ENCODE measurements around the gene LTA4H.
"Not testable (repeated sequence)": the region's sequence is repeated elsewhere in the genome, so short reads cannot be mapped to it uniquely, and the experiment has no call there.

Gene LTA4H

DNA sequence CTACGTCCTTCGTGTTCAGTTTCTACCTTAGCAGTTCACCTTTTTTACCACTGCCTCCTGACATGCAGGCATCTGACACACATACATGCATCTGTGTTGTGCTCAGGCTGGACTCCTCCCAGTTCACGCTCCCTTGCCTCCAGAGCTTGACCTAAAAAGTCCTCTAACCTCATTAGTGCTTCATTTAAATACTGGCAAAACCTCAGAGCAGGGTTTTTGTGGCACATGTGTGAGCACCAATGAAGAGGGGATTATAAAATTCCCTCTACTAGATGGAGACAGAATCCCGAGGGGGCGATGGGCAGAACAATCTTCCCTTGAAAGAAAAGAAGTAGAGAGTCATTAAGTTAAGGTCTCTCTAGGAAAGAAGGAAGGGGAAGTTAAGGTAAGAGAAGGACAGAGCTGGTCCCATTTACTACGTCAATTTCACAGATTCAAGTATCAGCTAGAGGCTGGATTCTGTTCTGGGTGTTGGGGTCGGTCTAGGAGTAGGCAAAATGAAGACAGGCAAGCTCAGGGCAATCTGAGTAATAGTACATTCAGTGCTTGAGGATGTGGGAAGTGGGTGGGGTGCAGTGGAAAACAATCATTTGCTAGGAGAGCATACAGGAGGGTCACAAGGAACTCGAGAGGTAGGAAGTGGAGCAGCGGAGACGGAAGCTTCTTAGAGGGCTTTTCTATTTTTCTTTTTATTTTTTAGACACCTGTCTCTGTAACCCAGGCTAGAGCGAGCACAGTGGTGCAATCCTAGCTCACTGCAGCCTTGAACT is 46.7 kb downstream of the LTA4H start:
- DNase-seq, result no peak

DNA sequence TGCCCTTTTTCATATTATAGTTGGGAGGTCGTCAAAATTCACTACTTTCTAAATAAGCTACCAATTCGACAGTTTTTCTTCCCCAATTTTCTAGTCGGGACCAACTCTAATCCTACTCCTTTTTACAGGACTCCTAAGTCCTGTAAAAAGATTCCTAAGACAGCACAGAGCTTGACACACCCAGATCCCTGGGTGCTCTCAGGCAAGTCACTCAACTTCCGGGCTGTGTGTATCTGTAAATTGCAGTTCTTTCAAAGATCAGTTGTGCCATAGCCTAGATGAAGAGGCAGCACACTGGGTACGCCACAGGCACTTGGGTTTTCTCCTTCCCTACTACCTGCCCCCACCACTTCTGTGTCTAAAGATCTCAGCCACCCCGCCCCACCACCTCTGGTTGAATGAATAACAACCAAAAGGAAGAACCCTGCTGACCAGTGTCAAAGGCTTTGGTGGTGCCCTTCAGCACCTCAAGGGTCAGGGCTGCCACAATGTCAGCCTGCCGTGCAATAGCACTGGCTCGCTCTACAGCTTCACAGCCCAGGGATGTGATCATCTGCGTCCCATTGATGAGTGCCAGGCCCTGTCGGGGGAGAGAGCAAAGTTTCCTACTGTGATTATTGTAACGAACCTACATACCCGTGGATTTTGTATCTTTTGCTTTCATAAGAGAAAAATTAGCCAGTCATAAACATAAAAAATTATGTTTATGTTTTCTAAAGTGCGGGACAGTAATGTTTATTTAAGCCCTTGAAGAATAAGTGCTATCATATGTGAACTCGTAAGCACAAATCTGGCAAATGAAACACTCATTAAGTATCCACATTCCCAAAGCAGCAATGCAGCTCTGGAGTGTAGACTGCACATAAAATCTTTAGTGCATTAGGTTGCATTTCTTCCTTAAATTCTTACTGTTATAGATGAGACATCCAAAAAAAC is 48.5 kb downstream of the LTA4H start:
- no peak for DNase-seq

DNA sequence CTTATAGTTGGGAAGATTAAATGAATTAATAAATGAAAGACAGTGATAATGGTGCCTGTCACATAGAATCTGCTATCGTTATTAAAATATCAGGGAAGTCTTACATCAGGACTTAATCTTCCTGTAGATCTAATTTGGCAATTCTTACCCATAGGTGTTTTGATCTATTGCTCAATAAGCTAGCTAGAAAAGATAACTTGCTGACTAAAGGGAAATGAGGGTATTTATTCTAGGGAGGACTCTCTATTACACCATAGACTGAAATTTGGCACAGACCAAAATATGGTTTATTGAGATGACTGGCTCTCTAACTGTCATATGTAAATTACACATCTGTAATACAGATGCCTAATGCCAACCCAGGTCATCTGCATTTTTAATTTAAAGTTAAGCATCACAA is 50.7 kb downstream of the LTA4H start:
- no peak for DNase-seq

DNA sequence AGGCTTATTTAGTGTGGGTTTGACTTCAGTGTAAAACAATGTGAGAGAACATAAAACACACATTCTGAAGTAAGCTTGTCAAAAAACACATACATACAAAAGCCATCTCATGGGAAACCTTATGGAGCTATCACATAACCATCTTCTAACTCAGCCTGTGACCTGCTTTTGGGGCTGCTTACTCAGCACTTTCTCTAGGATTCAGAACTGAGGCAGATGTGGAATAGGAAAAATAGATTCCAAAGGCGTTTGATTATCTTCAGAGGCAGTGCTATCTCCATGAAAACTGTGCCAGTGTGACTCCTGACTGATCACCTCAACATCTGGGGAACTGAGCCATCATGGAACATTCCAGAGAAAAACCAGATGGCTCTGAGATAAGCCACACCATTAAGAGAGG is 52.8 kb downstream of the LTA4H start:
- no peak for DNase-seq

DNA sequence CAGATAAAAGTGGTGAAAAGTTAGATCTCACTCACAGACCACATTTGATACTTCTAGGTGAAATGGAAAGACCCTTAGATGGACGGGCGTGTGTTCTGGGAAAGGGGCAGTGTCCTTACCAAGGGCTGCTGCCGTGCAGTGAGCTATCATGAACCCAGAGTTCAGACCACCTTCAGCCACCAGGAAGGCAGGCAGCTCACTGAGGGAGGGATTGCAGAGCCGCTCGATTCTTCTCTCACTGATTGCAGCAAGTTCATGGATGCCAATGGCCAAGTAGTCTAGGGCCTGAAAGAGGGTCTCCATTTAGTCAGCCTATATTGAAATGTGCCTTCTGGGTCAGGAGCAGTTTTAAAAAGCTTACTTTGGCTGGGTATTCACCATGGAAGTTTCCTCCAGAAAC is 55.0 kb downstream of the LTA4H start:
- no peak for DNase-seq

DNA sequence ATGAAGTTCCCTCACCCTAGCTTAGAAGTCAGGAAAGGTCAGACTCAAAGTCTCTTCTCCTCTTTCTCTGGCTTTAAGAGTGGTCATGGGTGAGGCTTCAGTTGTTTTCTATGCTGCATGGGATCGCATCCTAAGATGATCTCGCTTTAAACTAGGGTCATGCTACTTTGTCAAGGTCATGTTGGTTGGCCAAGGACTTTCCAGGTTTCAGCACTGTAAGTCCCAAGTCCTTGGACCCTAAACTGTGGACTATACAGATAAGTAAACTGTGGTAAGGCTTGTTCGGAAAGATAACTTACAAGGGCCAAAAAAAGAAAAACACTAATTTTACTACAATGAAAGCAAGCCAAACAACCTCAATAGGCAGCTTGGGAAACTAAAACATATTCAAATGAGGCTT is 56.6 kb downstream of the LTA4H start:
- DNase-seq, result no peak

DNA sequence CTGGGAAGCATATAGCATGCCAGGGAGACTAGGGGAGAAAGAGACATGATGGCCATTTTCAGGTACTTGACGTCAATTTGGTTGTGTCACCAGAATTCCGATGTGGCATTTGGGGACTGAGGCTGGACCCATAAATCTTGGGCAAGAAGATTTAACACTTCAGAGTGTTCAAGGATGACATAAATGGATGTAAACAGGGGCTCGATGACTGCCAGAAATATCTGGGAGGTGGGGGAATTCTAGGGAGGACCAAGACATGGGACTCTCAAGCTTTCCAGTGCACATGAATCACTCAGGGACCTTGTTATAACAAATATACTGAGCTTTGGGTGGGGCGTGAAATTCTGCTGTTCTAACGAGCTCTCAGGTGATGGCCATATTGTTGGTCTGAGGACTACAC is 57.0 kb downstream of the LTA4H start:
- DNase-seq, result no peak

DNA sequence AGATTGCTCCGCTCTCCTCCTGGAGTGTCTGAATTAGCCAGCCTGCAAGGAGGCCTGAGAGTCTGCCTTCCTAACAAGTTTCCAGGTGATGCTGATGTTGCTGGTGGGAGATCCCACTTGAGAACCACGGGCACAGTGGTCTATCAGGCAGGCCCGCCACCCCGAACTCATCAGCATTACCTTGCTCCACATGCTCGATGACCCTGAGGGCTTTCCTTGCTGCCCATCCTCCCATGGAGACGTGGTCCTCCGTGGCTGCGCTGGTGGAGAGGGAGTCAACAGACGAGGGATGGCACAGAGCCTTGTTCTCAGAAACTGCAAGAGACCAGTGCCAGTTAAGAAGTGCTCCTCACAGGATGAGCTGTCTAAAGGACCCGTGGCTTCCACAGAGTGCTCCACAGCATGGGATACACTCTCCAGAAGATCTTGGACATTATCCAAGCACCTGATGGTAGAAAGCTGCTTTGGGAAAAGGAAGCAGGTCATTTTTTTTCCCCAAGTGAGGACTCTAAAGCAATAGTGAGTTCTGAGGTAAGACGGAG is 57.6 kb downstream of the LTA4H start:
- no peak for DNase-seq

DNA sequence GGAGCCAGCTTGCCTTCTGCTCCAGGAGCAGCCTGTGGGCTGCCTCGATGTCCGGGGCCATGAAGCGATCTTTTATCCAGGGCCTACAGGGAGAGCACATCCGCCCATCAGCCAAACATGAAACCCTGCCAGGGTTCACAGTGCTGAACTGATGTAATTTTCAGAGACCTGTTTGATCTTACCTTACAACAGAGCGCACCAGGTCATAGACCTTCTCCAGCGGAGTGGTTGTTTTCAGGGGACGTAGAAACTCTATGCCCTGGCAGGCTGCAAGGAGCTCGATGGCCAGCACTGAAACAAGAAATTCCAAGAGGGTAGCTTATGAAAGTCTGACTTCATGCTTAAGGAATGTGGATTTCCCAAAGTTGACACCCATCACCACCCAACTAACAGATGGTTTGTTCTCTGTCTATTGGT is 59.0 kb downstream of the LTA4H start:
- DNase-seq, result no peak

DNA sequence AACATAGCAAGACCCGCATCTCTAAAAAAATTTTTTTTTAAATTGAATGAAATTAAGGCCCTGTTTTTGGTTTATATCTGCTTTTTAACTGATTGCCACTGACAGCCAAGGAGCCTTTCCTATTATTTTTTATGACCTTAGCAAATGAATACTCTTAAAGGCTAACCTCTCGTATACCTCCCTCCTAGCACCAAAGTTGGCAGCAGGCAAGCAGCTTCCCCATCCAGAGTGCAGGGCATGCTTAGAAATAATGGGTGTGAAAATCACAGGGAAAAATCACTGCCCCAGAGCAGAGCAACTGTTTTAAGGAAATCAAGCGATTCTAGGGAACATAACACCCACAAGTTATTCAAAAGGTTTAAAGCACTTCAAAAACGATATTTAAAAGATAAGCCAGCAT is 59.9 kb downstream of the LTA4H start:
- no peak for DNase-seq

DNA sequence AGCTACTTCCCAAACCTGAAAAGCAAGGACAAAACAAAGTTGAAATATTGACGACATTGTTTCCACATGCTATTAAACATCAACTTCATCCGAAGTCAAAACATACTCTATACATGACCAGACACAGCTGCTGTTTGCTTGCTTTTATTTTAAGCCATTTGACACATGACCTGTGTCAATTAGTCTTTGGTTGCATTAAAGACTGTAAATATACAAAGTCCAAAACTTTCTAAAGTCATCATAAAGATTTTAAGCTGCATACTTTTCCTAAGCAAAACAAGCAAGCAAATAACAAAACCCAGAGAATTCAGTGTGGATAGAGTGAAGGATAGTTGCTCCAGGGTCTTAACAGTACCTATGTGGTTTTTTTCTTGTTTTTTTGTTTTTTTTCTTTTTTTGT is 61.0 kb downstream of the LTA4H start:
- no peak for DNase-seq

DNA sequence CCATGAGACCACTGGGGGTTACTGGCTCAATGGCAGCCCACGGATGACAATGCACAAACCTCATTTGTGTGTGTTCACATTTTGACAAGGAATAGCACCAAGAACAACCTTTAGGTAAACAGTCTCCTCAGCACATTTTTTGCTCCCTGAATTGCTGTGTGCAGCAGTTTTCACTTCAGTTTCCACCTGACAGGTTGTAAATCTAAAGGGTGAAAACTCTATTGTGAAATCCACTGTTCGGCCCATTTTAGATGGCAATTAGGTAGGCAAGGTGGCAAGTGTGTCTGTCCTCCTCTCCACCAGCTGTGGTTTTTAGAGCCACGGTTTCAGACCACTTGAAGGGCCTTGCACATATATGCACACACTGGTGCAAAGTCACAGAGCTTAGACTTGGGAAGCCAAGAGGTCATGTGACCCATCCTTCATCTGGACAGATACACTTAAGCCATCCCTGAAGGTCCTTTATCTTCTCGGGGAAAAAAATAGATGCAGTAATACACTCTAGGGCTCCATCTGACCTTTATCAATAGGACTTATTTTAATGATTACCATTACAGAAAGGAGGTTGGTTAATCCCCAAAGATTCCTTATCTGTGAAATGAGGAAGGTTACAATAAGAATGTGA is 62.4 kb downstream of the LTA4H start:
- no peak for DNase-seq

DNA sequence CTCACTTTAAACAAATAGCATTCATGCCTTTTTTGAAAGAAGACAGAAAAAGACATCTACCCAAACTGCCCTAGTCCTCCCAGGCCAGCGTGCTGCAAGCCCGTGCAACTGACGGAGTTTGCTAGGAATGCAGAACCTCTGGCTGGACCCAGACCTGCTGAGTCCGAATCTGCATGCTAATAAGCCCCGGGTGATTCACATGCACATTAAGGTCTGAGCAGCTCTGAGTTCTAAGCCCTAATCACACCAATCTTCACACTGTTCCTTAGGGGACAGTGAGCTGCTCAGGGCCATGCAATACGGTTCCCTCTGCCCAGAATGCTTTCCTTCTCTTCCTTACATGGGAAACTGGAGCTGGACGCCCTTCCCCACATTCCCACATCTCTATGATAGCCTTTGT is 64.5 kb downstream of the LTA4H start:
- no peak for DNase-seq

DNA sequence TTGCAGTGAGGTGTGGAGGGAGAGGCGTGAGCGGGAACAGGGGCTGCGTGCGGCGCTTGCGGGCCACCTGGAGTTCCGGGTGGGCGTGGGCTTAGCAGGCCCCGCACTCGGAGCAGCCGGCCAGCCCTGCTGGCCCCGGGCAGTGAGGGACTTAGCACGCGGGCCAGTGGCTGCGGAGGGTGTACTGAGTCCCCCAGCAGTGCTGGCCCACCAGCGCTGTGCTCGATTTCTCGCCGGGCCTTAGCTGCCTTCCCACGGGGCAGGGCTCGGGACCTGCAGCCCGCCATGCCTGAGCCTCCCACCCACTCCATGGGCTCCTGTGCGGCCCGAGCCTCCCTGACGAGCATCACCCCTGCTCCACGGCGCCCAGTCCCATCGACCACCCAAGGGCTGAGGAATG is 66.3 kb downstream of the LTA4H start:
- not testable (repeated sequence) for DNase-seq

DNA sequence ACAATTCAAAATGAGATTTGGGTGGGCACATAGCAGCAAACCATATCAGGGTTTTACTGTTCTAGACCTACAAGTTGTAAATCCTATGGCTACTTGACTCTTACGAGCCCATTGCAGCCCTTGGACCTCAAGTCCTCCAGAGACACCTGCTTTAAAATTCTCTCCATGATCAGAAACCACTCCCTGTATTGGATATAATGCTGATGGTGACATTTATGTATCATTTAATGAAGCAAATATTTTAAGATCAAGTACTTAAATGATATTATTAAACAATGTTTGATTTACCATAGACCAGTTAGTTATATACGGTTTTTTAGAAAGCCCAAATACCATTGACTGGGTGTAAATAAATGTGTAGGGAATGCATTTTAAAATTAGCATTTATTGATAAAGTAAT is 68.1 kb downstream of the LTA4H start:
- no peak for DNase-seq

DNA sequence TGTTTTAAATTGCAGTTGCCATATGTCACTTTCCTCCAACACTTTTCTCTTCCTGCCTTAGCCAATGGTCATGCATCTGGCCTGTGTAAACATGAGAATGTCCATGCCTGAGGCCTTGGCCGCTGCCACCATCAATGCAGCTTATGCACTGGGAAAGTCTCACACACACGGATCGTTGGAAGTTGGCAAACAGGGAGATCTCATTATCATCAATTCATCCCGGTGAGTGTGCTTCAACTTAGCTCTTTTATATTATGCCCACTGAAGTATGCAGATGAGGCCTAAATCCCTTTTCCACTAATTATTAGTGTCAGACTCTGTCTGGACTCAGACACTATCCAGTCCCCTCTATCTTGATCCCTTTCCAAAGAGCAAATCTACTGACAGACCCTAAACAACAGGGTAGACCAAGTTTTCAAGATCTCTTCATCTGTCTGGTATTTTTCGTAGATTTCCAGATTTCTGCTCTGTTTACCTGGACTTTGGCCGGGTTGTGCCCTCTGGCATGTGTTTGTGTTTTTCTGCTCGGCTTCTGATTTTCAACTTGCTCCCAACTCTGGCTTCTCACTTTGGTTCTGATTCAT is 69.0 kb downstream of the LTA4H start:
- no peak for DNase-seq

DNA sequence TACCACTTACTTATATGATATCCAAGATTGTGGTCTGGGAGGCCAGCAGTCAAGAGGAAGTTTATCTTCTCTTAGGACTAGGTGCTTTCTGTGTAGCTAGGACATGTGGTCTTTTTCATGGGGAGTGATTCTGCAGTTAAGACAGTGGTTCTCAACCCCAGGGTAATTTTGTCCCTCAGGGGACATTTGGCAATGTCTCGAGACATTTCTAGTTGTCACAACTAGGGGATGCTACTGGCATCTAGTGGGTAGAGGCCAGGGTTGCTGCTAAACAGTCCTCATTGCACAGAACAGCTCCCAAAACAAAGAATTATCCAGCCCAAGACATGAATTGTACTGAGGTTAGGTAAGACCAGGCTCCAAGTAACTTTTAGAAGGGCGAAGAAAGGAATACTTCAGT is 72.3 kb downstream of the LTA4H start:
- DNase-seq, result no peak

DNA sequence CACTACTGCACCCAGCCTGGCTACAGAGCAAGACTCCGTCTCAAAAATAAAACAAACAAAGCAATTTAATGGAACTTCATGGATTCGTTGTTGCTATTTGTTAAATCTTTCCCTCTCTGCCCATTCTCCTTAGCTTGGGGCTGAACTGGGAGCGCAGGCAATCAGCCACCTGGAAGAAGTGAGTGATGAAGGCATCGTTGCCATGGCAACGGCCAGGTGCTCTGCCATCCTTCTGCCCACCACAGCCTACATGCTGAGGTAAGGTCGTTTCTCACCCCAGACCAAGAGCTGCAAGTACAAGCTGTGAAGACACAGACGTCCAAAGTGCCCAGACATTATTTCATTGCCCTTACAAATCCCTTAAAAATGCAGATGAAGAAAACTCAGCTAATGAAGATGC is 73.2 kb downstream of the LTA4H start:
- no peak for DNase-seq

DNA sequence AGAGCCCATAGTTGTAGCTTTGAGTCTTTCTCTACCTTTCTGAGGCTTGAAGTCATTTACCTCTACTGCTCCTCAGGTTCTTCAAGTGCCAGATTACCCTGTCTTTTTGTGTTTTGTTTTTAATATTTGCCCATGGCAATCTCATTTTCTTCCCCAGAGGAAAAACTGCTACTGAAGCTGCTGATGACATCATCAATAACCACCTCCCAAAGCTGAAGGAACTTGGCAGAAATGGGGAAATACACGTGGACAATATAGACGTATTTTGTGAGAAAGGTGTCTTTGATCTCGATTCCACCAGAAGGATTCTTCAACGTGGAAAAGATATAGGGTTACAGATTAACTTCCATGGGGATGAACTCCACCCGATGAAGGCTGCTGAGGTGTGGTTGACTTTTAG is 75.1 kb downstream of the LTA4H start:
- no peak for DNase-seq

DNA sequence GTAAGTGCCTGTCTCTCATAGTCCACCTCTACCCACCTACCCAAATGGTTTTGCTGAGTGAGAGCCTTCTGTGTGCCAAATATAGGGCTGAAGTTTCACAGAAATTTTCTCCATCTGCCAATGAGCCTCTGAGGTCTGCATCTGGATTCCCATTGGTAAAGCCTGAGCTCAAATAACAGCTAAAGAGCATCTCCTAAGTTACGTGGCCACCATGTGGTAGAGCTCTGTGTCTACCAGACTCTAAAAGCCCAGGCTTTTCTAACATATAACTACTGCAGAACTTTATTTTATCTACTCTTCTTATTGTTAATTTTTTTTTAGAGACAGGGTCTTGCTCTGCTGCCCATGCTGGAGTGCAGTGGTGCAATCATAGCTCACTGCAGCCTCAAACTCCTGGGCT is 76.3 kb downstream of the LTA4H start:
- DNase-seq, result no peak

DNA sequence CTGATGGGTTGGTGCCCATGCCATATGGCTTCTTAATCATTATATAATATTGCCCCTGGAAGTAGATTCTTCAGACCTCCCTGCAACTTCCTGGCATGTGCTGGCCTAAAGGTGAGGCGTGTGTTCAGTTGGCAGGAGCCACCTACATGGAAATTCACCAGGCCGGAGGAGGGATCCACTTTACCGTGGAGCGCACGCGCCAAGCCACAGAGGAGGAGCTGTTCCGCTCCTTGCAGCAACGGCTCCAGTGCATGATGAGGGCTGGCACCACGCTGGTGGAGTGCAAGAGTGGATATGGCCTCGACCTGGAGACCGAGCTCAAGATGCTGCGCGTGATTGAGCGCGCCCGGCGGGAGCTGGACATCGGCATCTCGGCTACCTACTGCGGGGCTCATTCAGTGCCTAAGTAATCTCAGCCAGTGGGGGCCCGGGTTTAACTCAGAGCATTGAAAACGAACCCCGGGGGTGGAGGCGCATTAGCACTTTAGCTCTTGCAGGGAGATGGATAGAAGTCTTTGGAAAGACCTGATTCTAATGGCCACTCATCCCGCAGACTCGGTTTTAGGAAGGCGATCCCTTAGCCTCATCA is 78.7 kb downstream of the LTA4H start:
- no peak for DNase-seq

DNA sequence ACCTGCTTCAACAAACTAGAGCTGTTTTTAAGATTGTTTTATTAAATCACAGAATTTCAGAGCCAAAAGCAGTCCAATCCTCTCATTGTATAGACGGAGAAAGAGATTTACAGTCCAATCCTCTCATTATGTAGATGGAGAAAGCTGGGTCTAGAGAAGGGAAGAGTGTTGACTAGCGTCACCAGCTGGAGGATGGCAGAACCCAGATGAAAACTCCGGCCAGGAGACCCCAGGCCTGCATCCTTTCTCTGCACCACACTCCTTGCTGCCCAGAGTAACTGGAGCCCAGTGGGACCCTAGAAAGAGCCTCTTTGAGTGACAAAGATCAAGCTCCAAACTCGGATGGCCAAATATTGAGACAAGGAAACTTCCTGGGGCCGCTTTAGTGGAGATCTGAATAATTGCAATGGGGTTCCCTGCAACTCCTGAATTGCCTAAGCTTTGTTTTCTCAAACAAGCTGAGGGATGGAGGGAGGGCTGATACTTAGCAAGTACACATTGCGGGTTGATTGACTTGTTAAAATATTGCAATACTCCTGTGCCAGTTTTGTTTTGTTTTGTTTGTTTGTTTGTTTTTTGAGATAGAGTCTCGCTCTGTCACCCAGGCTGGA is 79.7 kb downstream of the LTA4H start:
- DNase-seq, result no peak
